ENCODE data around the gene TMEM212. TPM values are rescaled to one million over a fixed set of nuclear protein-coding genes. Genes with fewer than 3 reads are reported as not detected.

The TMEM212 gene
- total and polyA plus RNA-seq, 9 of the 15 experiments (the other 6 are each of a cell fraction or from before 2014, with no cell fraction given), result not detected

GRCh38 chr3:171876680-171877147, 33.6 kb downstream of the TMEM212 start:
- no peak overlapping the region for H3K9ac ChIP-seq (ENCODE audit: insufficient read depth in 1 of 2, low read depth in 2 of 2, low read length in 2 of 2)
- no peaks in the 10 kb centered on the region for H3K27me3 ChIP-seq (ENCODE audit: control insufficient read depth in 2 of 2, insufficient read depth in 2 of 2, low read length in 2 of 2)
- H2AFZ ChIP-seq (ENCODE audit: low read depth, low read length), result peak overlapping the region; percentile 7; the same call in 1 of the 2 replicates
- no peak overlapping the region for H3K4me3 ChIP-seq
- ATAC-seq (no peak), DNase-seq (ENCODE audit: extremely low read depth in 1 of 4, low spot score in 3 of 4) (peak in 1 of 4 experiments; percentile 19), FAIRE-seq (no peak)
- intact Hi-C loops (cut with micrococcal nuclease), result no loop called here
- no peaks in the 10 kb centered on the region for H3K9me3 ChIP-seq (replicated peaks; ENCODE audit: control insufficient read depth, insufficient read depth, low read depth, low read length)
- H3K4me2 ChIP-seq (ENCODE audit: insufficient read depth, low read length), result no peak overlapping the region
- no peak overlapping the region for H3K27ac ChIP-seq (ENCODE audit: extremely low read depth, low read depth, low read length)
- WGBS (ENCODE audit: insufficient coverage, low coverage, missing lambda C conversion rate), result 10% methylated on average over 5 of the region's 5 CpGs
- ChIA-PET CTCF (ENCODE audit: low intra/inter-chr PET ratio) (no interaction called here), POLR2A (interaction anchor here (0.6 kb wide), 1 partner anchor 698 kb away, joined by 3 read pairs; no protein-coding TSS in a partner anchor)
- BruUV-seq (replicated peaks), result no TSS peak
- peaks cover 0 to 2% of the 10 kb centered on the region in 2 experiments; a peak in 3 of 5 replicates for H3K4me1 ChIP-seq (replicated peaks in 1 of 2; ENCODE audit: control insufficient read depth in 2 of 2, insufficient read depth in 2 of 2, low read length in 2 of 2)
- H3K79me2 ChIP-seq (ENCODE audit: control insufficient read depth, insufficient read depth, low read length), result no peaks in the 10 kb centered on the region
- no peaks in the 10 kb centered on the region for H3K36me3 ChIP-seq (ENCODE audit: control insufficient read depth, insufficient read depth, low read length)
- no peaks in the 10 kb centered on the region for H3K9me1 ChIP-seq (ENCODE audit: control insufficient read depth, insufficient read depth, low read length)
- no peaks in the 10 kb centered on the region for H4K20me1 ChIP-seq (replicated peaks; ENCODE audit: control insufficient read depth, insufficient read depth, low read length)
- in situ Hi-C loops (cut with MboI), result no loop called here
- no peak for TF ChIP-seq ZFX (CRISPR knock-in tag; IDR thresholded peaks at IDR 0.05)
- peak; percentile 89; the same call in 1 of the 2 replicates for TF ChIP-seq NFATC3 (IDR thresholded peaks at IDR 0.05)
- peak; percentile 78 for TF ChIP-seq MEIS2 (IDR thresholded peaks at IDR 0.05; ENCODE audit: partially characterized antibody)
- peak; percentile 29; the same call in 1 of the 2 replicates for TF ChIP-seq DPF2 (IDR thresholded peaks at IDR 0.05)
- TF ChIP-seq BCLAF1 (IDR thresholded peaks at IDR 0.05; ENCODE audit: borderline replicate concordance in 1 of 2, control insufficient read depth in 1 of 2, low read depth in 2 of 2, low read length in 1 of 2), result no peak
- TF ChIP-seq JUN (IDR thresholded peaks at IDR 0.05; ENCODE audit: borderline replicate concordance, low read depth, low read length), result peak; percentile 81; the same call in 1 of the 2 replicates
- TF ChIP-seq JUN (CRISPR knock-in tag; IDR thresholded peaks at IDR 0.05; ENCODE audit: borderline replicate concordance), result no peak
- TF ChIP-seq FOSL1 (tag; conservative IDR thresholded peaks at IDR 0.05), result peak; percentile 93
- peak; percentile 92 for TF ChIP-seq JUND (IDR thresholded peaks at IDR 0.05; ENCODE audit: borderline replicate concordance, low read depth, low read length)
- TF ChIP-seq JUND (tag; IDR thresholded peaks at IDR 0.05; ENCODE audit: borderline replicate concordance, low read depth, low read length), result peak; percentile 89; the same call in 2 of the 3 replicates
- peak; percentile 86; the same call in 1 of the 2 replicates for TF ChIP-seq SMARCE1 (IDR thresholded peaks at IDR 0.05)
- no peak for TF ChIP-seq USF1 (CRISPR knock-in tag; IDR thresholded peaks at IDR 0.05)
